ENCODE measurements around the gene ABCA2.

GRCh38 chr9:137007108-137007815 is 20.8 kb downstream of the ABCA2 start:
- TF ChIP-seq USF1 (IDR thresholded peaks at IDR 0.05; ENCODE audit: borderline replicate concordance, low read depth) (no peak), CHD2 (IDR thresholded peaks at IDR 0.05; ENCODE audit: low read length, partially characterized antibody) (no peak), CTCF (IDR thresholded peaks at IDR 0.05) (no peak), RCOR1 (IDR thresholded peaks at IDR 0.05; ENCODE audit: low read length) (no peak), JUND (IDR thresholded peaks at IDR 0.05) (no peak), NFIC (IDR thresholded peaks at IDR 0.05; ENCODE audit: borderline replicate concordance) (no peak), MAX (IDR thresholded peaks at IDR 0.05; ENCODE audit: low read depth) (no peak), RAD21 (IDR thresholded peaks at IDR 0.05; ENCODE audit: low read length) (no peak), GABPA (IDR thresholded peaks at IDR 0.05; ENCODE audit: low read depth) (no peak), EZH2phosphoT487 (IDR thresholded peaks at IDR 0.05; ENCODE audit: borderline replicate concordance, low read depth) (no peak)

Measured in SK-N-SH (cell line).